IgD-negative memory B cell (primary cell): ENCODE results near the gene SPOP. TPM values are rescaled to one million over a fixed set of nuclear protein-coding genes. Genes with fewer than 3 reads are reported as not detected.
"Not testable (repeated sequence)": the region's sequence is repeated elsewhere in the genome, so short reads cannot be mapped to it uniquely, and the experiment has no call there.

Experiments used
- H3K27ac Mint-ChIP-seq, 3 donors: one replicate each; pipeline ENCODE4 v1.8.0; 2020 to 2022; ENCODE audit warnings: mild to moderate bottlenecking in 3 of 3, mixed read lengths in 3 of 3, moderate library complexity in 1 of 3
- H3K27me3 Mint-ChIP-seq: one replicate; pipeline ENCODE4 v1.8.0; 2021; ENCODE audit warnings: mixed read lengths
- H3K36me3 Mint-ChIP-seq: one replicate; pipeline ENCODE4 v1.8.0; 2020; ENCODE audit warnings: mild to moderate bottlenecking, mixed read lengths
- H3K4me1 Mint-ChIP-seq, 3 donors: one replicate each; pipeline ENCODE4 v1.8.0; 2020 to 2022; ENCODE audit warnings: mixed read lengths in 3 of 3, mild to moderate bottlenecking in 1 of 3
- H3K4me3 Mint-ChIP-seq, 4 donors: one replicate each; pipeline ENCODE4 v1.8.0; 2020 to 2022; ENCODE audit warnings: mild to moderate bottlenecking in 4 of 4, mixed read lengths in 4 of 4, moderate library complexity in 3 of 4
- H3K9me3 Mint-ChIP-seq, 3 donors: one replicate each; pipeline ENCODE4 v1.8.0; 2020 to 2021; ENCODE audit warnings: mixed read lengths in 3 of 3, mild to moderate bottlenecking in 1 of 3
- polyA plus RNA-seq: library from polyadenylated mRNA; unstranded; fragments of 300-500 nt; fragmentation: Illumina TruSeq; gene quantifications from one replicate; pipeline ENCODE4 v1.2.3, GENCODE V29; 2021

The SPOP gene
- polyA plus RNA-seq, result 90.5 TPM

DNA sequence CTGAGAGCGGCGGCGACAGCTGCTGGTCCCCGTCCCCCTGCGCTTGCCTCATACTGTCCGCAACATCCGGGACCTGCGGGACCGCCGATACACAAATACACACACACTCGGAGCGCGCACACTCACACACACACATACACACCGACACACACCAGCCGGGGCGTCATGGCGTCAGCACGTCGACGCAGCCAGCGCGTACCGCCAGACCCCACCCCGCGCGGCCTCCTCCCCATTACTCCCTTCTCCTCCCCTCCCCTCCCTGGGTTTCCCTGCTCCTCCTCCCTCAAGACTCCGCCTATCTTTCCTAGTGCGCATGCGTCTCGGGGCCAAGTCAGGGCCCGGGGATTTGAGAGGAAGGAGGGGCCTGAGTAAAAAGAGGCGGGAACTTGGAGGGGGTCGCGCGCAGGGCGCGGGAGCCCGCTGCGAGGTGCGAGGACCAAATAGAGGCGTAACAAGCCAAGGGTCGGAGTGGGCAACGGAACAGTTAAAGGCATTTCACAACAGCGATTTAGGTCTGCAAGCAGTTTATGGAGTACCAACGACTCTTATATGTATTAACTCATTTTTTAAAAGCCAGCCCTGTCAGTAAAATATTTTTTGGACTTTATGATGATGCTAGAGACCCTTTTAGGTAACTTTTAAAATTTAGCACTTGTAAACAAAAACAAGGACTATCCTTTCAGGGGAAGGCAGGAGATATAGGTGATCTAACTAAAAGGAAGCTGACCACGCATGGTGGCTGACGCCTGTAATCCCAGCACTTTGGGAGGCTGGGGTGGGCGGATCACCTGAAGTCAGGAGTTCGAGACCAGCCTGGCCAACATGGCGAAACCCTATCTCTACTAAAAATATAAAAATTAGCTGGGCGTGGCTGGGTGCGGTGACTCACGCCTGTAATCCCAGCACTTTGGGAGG, at the start of gene SPOP:
Gene SPOP, minus strand, starts transcription at position 165 of the 915 bp plus-strand sequence. CDS start 55,287 bp downstream, outside the sequence.
- Mint-ChIP-seq H3K4me1 (peaks cover 24 to 37% (median 27%) of the 10 kb centered on the region in 3 donors), H3K27me3 (peaks cover 3% of the 10 kb centered on the region), H3K27ac (peak within 1 kb of the TSS; percentile 92 to 100 (median 99)), H3K9me3 (no peaks in the 10 kb centered on the region), H3K36me3 (peaks cover 4% of the 10 kb centered on the region), H3K4me3 (peak within 1 kb of the TSS; percentile 90 to 98 (median 94))

DNA sequence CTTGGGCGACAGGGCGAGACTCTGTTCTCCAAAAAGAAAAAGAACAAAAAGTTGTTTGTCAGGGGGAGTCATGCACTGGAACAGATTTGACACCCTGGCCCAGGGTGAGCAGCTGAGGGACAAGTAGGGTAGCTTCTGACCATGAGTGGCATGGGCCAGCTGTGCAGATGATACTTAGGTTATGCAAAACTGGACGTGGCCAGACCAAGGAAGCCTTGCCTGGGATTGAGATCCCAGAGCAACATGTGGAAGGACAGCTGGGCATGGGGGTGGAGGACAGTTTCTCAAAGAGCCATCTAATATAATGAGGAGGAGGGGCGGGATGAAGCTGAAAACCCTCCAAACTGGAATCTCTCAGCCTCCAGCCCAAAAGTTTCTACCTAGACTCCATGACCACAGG, 49.5 kb upstream of the SPOP start:
- H3K36me3 Mint-ChIP-seq, result peaks cover 9% of the 10 kb centered on the region
- no peak overlapping the region for H3K4me3 Mint-ChIP-seq
- no peaks in the 10 kb centered on the region for H3K27me3 Mint-ChIP-seq
- H3K4me1 Mint-ChIP-seq, result peaks cover 18 to 38% (median 18%) of the 10 kb centered on the region in 3 donors
- H3K27ac Mint-ChIP-seq, result peak overlapping the region in 1 of 3 donors; percentile 19
- H3K9me3 Mint-ChIP-seq, result peaks cover 0 to 2% (median 0%) of the 10 kb centered on the region in 3 donors

DNA sequence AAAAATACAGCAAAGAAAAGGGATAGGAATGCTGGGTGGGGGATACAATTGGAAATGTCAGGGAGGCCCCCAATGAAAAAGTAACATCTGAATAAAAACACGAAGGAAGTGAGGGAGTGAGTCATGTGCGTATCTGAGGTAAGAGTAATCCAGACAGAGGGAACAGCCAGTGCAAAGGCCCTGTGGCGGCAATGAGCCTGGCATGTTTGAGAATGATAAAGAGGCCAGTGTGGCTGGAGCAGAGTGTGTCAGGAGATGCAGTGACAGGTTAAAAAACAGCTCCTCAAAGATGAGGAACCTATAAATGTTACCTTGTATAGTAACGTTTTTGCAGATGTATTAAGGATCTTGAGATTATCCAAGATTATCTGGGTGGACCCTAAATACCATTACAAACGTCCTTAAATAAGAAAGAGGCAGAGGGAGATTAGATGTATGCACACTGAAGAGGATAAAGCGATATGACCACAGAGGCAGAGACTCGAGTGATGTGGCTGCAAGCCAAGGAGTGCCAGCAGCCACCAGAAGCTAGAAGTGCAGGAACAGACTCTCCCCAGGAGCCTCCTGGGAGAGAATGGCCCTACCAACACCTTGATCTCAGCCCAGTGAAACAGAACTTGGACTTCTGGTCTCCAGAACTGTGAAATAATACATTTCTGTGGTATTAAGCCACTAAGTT, 47.7 kb upstream of the SPOP start:
- Mint-ChIP-seq H3K36me3 (peaks cover 9% of the 10 kb centered on the region), H3K4me1 (peaks cover 9 to 29% (median 15%) of the 10 kb centered on the region in 3 donors), H3K4me3 (peak overlapping the region in 2 of 4 donors; percentile 22 to 51)

DNA sequence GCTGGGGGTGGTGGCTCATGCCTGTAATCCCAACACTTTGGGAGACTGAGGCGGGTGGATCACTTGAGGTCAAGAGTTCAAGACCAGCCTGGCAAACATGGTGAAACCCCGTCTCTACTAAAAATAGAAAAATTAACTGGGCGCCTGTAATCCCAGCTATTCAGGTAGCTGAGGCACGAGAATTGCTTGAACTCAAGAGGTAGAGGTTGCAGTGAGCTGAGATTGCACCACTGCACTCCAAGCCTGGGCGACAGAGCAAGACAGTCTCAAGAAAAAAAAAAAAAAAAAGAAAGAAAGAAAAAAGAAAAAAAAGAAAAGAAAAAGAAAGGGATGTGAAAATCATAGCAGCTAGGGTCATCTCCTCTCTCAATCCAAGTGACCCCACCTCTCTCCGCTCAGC, 46.7 kb upstream of the SPOP start:
- not testable (repeated sequence) for H3K36me3 Mint-ChIP-seq, H3K27me3 Mint-ChIP-seq, H3K4me3 Mint-ChIP-seq, H3K9me3 Mint-ChIP-seq
- Mint-ChIP-seq H3K27ac (peak overlapping the region in 1 of 3 donors; percentile 82), H3K4me1 (peaks cover 9 to 26% (median 12%) of the 10 kb centered on the region in 3 donors)

More for the DNA sequence above, 47.7 kb upstream of the SPOP start:
- H3K27me3 Mint-ChIP-seq, result no peaks in the 10 kb centered on the region
- peak overlapping the region in 1 of 3 donors; percentile 82 for H3K27ac Mint-ChIP-seq
- H3K9me3 Mint-ChIP-seq, result peaks cover 0 to 2% (median 0%) of the 10 kb centered on the region in 3 donors

DNA sequence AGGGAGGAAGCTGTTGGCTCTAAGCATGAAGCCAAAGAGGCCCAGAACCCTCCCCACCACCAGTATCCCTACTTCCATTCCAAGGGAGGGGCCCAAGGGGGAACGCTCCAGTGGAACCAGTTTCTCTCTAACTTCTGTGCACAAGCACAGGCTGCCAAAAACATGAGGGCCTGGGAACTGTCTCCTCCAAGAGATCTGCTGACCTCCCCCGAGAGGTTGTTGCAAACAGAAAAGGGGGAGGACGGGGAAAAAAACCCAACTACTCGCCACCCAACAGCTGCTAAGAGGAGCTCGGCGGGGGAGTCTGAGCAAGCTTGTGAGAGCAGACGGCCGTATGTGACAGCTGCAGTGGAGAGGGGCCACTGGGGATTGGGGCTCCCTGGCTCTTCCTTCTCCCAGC, 45.5 kb upstream of the SPOP start:
- Mint-ChIP-seq H3K4me1 (peaks cover 0 to 18% (median 11%) of the 10 kb centered on the region in 3 donors), H3K4me3 (no peak overlapping the region), H3K27me3 (no peaks in the 10 kb centered on the region), H3K9me3 (peaks cover 0 to 2% (median 0%) of the 10 kb centered on the region in 3 donors), H3K36me3 (peaks cover 9% of the 10 kb centered on the region), H3K27ac (peak overlapping the region in 2 of 3 donors; percentile 67 to 81)

DNA sequence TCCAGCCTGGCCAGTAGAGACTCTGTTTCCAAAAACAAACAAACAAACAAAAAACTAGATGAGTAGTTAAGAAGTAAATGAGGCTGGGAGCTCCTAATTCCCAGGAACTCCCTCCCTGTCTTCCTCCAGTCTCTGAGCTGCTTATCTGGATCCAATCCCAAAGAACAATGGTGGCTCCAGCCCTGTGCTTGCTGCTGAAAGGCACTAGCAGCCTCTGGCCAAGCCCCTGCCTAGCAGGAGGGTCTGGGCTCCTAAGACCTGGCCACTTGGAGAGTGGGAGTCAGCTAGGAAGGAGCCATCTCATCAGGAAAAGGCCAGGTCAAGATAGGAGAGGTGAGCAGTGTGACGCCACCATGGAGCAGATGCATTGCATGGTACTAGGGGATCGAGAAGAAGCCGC, 44.2 kb upstream of the SPOP start:
- Mint-ChIP-seq H3K36me3 (peaks cover 7% of the 10 kb centered on the region), H3K27ac (no peak overlapping the region), H3K4me3 (no peak overlapping the region), H3K27me3 (no peaks in the 10 kb centered on the region), H3K9me3 (peaks cover 0 to 2% (median 0%) of the 10 kb centered on the region in 3 donors), H3K4me1 (peaks cover 0 to 13% (median 5%) of the 10 kb centered on the region in 3 donors)

DNA sequence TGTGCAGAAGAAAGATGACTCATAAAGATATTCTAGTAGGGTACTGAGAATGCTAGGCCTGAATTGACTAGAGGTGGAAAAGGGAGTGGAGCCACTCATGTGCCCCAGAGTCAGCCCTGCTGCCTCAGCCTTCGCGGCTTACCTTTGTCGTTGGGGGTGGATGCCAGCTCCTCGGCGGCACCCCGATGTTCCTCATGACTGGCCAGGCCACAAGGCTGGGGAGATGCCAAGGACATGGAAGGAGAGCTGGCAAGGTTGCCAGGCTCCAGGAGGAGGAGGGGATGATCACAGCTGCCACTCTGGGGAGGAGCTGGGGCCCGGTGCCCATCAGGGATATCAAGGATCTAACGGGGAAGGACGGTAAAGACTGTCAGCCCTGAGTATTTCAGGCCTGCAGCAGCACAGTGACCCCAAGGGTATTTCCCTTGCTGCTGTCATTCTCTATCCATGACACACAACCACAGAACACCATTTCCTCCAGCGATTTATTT, 39.5 kb upstream of the SPOP start:
- no peak overlapping the region for H3K4me3 Mint-ChIP-seq
- H3K27me3 Mint-ChIP-seq, result no peaks in the 10 kb centered on the region
- H3K4me1 Mint-ChIP-seq, result peaks cover 4 to 9% (median 5%) of the 10 kb centered on the region in 3 donors
- peak overlapping the region; percentile 84 to 91 (median 85) for H3K27ac Mint-ChIP-seq
- no peaks in the 10 kb centered on the region for H3K9me3 Mint-ChIP-seq
- no peaks in the 10 kb centered on the region for H3K36me3 Mint-ChIP-seq

DNA sequence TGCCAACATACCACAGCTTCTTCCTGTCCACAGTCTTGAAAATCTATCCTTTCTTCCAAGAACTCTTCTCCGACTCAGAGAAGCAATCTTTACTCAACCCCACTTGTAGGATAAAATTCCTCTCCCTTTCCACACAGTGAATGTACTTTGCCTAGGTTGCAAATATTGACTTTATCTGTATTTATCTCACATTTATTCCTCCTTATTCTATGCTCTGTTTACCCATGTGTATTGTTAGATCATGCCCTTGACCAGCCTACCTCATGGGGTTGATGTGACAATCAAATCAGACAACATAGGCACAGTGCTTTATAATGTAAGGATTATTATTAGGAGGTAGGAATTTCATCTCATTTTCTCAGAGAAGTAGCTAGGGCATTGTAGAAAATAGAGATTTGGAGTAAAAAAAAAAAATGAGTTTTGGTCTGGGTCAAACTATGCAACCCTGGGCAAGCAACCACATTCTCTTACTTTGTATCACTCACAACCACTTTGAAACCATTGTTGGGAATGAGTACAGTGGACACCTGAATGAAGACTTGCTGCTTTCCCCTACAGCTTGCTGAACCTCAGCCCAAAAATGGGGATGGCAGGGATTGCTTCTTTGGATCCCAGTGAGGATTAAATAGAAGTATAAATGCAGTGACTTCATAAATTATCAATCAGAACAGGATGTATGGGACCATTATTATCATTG, 38.9 kb upstream of the SPOP start:
- peak overlapping the region in 1 of 4 donors; percentile 53 for H3K4me3 Mint-ChIP-seq
- peak overlapping the region in 2 of 3 donors; percentile 84 to 91 for H3K27ac Mint-ChIP-seq
- H3K4me1 Mint-ChIP-seq, result peaks cover 4 to 9% (median 5%) of the 10 kb centered on the region in 3 donors
- H3K9me3 Mint-ChIP-seq, result no peaks in the 10 kb centered on the region
- H3K27me3 Mint-ChIP-seq, result no peaks in the 10 kb centered on the region
- no peaks in the 10 kb centered on the region for H3K36me3 Mint-ChIP-seq

DNA sequence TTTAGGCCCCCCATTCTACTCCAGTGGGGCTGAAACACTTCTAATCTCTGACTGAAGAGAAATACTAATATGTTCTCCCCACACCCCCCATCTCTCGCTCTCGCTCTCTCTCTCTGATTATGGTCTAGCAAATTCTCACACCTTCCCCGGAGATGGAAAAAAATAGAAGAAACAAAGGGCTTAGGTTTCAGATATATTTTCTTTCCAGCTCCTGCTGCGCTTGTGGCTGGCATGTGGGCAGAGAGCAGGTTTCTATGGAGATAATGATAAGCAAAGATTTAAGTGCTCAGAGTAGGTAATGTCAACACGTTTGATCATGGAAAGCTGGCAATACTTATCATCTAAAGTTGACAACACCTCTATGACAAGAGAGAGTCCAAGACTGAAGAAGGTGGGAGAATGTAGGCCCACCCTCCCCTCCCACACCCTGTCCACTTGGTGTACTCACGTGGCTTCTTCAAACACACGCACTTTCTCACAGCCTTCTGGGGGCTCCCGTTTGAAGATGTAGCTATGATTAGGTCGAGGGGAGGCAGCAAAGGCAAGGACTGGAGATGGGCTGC, 37.9 kb upstream of the SPOP start:
- Mint-ChIP-seq H3K4me3 (peak overlapping the region in 1 of 4 donors; percentile 79), H3K27ac (peak overlapping the region; percentile 72 to 93 (median 91)), H3K36me3 (peaks cover 3% of the 10 kb centered on the region), H3K4me1 (peaks cover 4 to 9% (median 5%) of the 10 kb centered on the region in 3 donors), H3K9me3 (no peaks in the 10 kb centered on the region), H3K27me3 (no peaks in the 10 kb centered on the region)

DNA sequence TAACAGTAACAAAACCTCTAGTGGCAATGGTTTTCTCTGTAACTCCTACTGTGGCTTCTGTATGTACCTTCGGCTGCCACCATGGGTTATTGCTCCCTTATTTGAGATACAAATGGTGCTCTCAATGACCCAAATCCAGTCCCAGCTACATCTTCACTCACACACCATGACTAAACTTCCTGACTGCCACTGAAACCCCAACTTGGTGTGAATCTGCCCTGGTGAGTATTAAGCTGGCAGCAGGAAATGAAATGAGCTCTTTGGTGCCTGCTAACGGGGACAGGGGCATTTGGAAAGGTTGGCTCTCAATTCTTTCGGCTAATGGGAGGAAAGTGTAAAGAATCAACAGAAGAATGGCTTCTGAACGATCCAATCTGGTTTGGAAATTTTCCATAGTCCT, 37.3 kb upstream of the SPOP start:
- H3K27ac Mint-ChIP-seq, result peak overlapping the region; percentile 78 to 93 (median 91)
- peaks cover 4 to 9% (median 5%) of the 10 kb centered on the region in 3 donors for H3K4me1 Mint-ChIP-seq
- peak overlapping the region in 1 of 4 donors; percentile 79 for H3K4me3 Mint-ChIP-seq
- H3K27me3 Mint-ChIP-seq, result no peaks in the 10 kb centered on the region
- H3K9me3 Mint-ChIP-seq, result no peaks in the 10 kb centered on the region
- peaks cover 3% of the 10 kb centered on the region for H3K36me3 Mint-ChIP-seq

DNA sequence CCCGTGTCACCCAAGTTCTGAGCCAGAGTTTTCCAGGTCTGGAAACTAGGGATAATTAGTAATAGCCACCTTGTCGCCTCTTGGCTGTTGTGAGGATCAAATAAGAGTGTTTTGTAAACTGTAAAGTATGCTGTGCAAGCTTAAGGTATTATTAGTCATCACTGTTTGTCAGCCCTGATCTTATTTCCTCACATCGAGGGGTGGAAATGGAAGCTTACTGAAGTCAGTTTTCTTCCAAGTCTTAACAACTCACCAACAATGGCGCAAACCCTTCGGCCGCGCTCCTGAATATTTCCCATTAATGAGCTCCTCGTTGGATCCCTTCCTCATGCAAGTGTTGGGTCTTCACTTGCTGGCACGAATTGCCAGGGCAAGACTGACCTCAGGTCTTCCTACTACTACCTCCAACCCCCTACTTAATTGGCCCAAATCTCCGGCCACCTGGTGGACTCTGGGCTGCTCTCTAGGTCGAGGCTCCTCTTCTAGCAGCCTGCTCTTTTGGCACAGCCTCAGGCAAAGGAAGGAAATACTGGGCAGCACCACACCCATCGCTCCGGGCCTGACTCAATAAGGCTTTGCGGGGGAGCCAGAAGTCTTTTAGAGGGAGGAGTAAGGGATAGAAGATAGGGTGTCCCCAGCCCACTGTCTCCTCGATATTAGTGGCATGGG, 30.8 kb upstream of the SPOP start:
- H3K27me3 Mint-ChIP-seq, result no peaks in the 10 kb centered on the region
- peak overlapping the region; percentile 77 to 96 (median 92) for H3K4me3 Mint-ChIP-seq
- H3K4me1 Mint-ChIP-seq, result peaks cover 6 to 23% (median 18%) of the 10 kb centered on the region in 3 donors
- H3K36me3 Mint-ChIP-seq, result peaks cover 5% of the 10 kb centered on the region
- H3K9me3 Mint-ChIP-seq, result no peaks in the 10 kb centered on the region
- H3K27ac Mint-ChIP-seq, result peak overlapping the region; percentile 86 to 100 (median 98)

DNA sequence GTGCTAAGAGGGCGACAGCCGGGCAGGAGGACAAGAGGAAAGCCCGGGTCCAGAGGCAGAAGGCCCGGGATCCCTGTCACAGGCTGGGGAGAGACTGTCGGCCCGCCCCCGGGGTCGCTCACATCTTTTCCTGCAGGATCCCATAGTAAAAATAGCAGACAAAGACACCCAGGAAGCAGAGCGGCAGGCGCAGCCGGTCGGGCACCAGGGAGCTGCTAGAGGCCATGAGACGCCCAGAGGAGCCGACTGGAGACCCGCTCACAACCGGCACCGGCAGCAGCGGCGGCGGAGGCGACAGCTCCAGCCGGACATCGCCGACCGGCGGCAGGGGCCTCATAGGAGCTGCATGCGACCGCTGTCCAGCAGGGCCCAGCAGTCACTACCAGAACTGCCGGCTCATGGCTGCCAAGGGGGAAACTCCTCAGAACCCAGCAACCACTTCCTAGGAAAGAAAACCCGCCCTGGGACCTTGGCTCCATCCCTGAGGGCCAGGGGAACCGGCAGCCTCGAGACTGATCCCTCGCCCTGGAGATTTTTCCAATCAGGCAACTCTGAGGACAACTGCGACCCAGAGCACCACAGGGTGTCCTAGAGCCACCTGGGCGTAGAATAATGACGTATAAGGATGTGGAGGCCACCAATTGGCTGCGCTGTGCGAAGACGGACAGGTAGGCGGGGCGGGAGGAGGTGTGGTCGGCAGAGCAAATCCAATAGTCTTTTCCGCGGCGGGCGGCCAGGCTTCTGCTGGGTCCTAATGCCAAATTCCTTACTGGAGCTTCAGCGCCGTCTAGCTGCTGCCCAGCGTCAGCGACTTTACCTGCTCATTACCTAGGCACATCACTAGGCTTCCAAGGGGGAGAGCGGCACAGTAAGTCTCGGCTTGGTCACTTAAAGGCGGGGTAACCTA, 30.0 kb upstream of the SPOP start, which contains the start of gene SLC35B1:
Gene SLC35B1, minus strand, starts transcription at position 357 of the 907 bp plus-strand sequence. Its CDS starts 131 bp downstream, at position 226.
- peaks cover 5% of the 10 kb centered on the region for H3K36me3 Mint-ChIP-seq
- no peaks in the 10 kb centered on the region for H3K27me3 Mint-ChIP-seq
- peak within 1 kb of the TSS; percentile 77 to 96 (median 92) for H3K4me3 Mint-ChIP-seq
- H3K4me1 Mint-ChIP-seq, result peaks cover 6 to 23% (median 17%) of the 10 kb centered on the region in 3 donors
- peak within 1 kb of the TSS; percentile 86 to 100 (median 98) for H3K27ac Mint-ChIP-seq
- no peaks in the 10 kb centered on the region for H3K9me3 Mint-ChIP-seq

DNA sequence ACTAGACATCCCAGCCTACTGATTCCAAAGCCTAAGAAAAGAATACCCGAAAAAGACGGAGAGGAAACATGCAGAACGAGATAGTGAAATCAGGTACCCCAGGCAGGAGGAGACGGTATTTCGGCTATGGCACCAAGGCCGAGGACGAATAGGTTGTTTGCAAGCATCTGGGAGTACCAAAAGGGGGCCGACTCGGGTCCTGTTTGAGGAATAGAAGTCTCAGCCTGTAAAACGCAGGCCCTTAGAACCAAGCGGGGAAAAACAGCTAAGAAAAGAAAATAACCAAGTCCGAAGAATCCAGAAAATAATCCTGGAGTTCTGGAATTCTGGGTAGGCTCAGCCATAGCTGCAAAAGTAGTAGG, 29.3 kb upstream of the SPOP start:
- H3K36me3 Mint-ChIP-seq, result peaks cover 5% of the 10 kb centered on the region
- no peaks in the 10 kb centered on the region for H3K9me3 Mint-ChIP-seq
- H3K27ac Mint-ChIP-seq, result peak overlapping the region; percentile 86 to 100 (median 98)
- no peaks in the 10 kb centered on the region for H3K27me3 Mint-ChIP-seq
- peaks cover 6 to 23% (median 17%) of the 10 kb centered on the region in 3 donors for H3K4me1 Mint-ChIP-seq
- H3K4me3 Mint-ChIP-seq, result peak overlapping the region; percentile 77 to 96 (median 92)
